Keratinocyte (primary cell): ENCODE results near the gene ABHD5.

Experiments
- EZH2 ChIP-seq: IDR thresholded peaks from one replicate; pipeline ENCODE4 v1.6.1; 2012; ENCODE audit warnings: inconsistent platforms, mild to moderate bottlenecking, low read length, moderate library complexity
- TF ChIP-seq, protein P1 (sequence below), 3 experiments: IDR thresholded peaks in 1 of 3; conservative IDR thresholded peaks in 1 of 3; optimal IDR thresholded peaks in 1 of 3; 2 replicates in 2 of 3; 3 replicates in 1 of 3; pipeline versions ENCODE3 to v1.5.1; 2011; ENCODE audit warnings: low read length in 3 of 3, mild to moderate bottlenecking in 3 of 3, moderate library complexity in 2 of 3, control low read depth in 1 of 3, inconsistent platforms in 1 of 3; ENCODE audit not compliant: insufficient read depth in 2 of 3; ENCODE audit errors: extremely low read depth in 1 of 3

DNA sequence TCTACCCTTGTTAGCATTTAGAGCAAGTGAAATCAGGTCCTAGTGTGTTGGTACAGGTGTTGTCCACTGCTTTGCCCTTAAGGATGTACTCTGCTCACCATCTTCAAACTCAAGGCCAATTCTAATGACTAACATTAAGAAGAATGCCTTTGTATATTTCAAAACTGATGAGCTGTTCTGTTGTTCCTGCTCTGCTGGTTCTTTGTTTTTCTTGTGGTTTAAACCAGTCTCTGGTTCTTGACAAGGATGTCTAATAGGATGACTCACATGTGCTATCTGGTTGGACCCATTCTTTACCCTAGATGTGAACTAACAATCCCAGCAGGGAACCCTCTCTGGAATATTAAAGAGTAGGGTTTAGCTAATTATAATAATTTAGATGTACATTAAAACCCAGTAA, 17.3 kb downstream of the ABHD5 start:
- TF ChIP-seq, protein P1, sequence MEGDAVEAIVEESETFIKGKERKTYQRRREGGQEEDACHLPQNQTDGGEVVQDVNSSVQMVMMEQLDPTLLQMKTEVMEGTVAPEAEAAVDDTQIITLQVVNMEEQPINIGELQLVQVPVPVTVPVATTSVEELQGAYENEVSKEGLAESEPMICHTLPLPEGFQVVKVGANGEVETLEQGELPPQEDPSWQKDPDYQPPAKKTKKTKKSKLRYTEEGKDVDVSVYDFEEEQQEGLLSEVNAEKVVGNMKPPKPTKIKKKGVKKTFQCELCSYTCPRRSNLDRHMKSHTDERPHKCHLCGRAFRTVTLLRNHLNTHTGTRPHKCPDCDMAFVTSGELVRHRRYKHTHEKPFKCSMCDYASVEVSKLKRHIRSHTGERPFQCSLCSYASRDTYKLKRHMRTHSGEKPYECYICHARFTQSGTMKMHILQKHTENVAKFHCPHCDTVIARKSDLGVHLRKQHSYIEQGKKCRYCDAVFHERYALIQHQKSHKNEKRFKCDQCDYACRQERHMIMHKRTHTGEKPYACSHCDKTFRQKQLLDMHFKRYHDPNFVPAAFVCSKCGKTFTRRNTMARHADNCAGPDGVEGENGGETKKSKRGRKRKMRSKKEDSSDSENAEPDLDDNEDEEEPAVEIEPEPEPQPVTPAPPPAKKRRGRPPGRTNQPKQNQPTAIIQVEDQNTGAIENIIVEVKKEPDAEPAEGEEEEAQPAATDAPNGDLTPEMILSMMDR (optimal IDR thresholded peaks at IDR 0.05 in 1 of 3, IDR thresholded peaks at IDR 0.05 in 1 of 3, conservative IDR thresholded peaks at IDR 0.05 in 1 of 3; ENCODE audit: extremely low read depth in 1 of 3, insufficient read depth in 2 of 3, low read length in 3 of 3) = no peak
- TF ChIP-seq EZH2 = no peak
